Transverse colon (tissue), 4 donors: ENCODE measurements around the gene GGA3. TPM values are rescaled to one million over a fixed set of nuclear protein-coding genes. Genes with fewer than 3 reads are reported as not detected.
"Not testable (repeated sequence)": the region's sequence is repeated elsewhere in the genome, so short reads cannot be mapped to it uniquely, and the experiment has no call there.

ENCODE experiments used
- DNase-seq: peaks from one replicate; pipeline ENCODE4 v3.0.0-alpha.2; 2019
- H3K27ac ChIP-seq, 4 donors: fragments of 200-600 bp; sonication (generic); 2 replicates each; pipeline ENCODE4 v1.5.1; 2016 to 2018; ENCODE audit warnings: inconsistent platforms in 4 of 4
- H3K27me3 ChIP-seq: fragments of 200-600 bp; sonication (generic); 2 replicates; pipeline ENCODE4 v1.5.1; 2017; ENCODE audit warnings: inconsistent platforms
- H3K36me3 ChIP-seq, 4 donors: fragments of 200-600 bp; sonication (generic); 2 replicates each; pipeline ENCODE4 v1.5.1; 2017 to 2019; ENCODE audit warnings: inconsistent platforms in 4 of 4
- H3K4me1 ChIP-seq, 4 donors: fragments of 200-600 bp; sonication (generic); 2 replicates each; pipeline ENCODE4 v1.5.1; 2017 to 2020; ENCODE audit warnings: inconsistent platforms in 4 of 4
- H3K4me3 ChIP-seq, 4 donors: fragments of 200-600 bp; sonication (generic); 1 replicate in 1 of 4; 2 replicates in 3 of 4; pipeline versions ENCODE4 v1.5.1 to v1.6.1; 2017 to 2019; ENCODE audit warnings: inconsistent platforms in 4 of 4
- H3K9me3 ChIP-seq, 2 donors: fragments of 200-600 bp; sonication (generic); 2 replicates each; pipeline ENCODE4 v1.5.1; 2017 to 2019; ENCODE audit warnings: inconsistent platforms in 2 of 2
- EP300 ChIP-seq: sonication (generic); formaldehyde crosslinking; IDR thresholded peaks from one replicate; pipeline ENCODE4 v1.6.1; 2017; ENCODE audit warnings: antibody characterized with exemption, low read depth
- POLR2A ChIP-seq: fragments of 450-650 bp; IDR thresholded peaks from one replicate; pipeline ENCODE4 v1.6.1; 2016; ENCODE audit warnings: antibody characterized with exemption, mild to moderate bottlenecking, moderate library complexity
- POLR2AphosphoS5 ChIP-seq, 3 donors: sonication (generic); formaldehyde crosslinking; IDR thresholded peaks; one replicate each; pipeline ENCODE4 v1.6.1; 2016; ENCODE audit warnings: antibody characterized with exemption in 3 of 3
- WGBS, 2 donors: methylation state at CpG; one replicate each; pipeline ENCODE4 v1.1.5; 2018; ENCODE audit warnings: low coverage in 1 of 2; 5-methylcytosine and 5-hydroxymethylcytosine counted together
- in situ Hi-C, 4 donors: fragments of 200-750 bp; cut with MboI; loops; one replicate each; pipeline versions ENCODE4 v1.15.0 to v1.15.1; 2017; ENCODE audit warnings: low sequenced_read_pairs in 3 of 4, low pct_ligation_motif_present in 1 of 4, low pct_unique_long_range_greater_than_20kb in 1 of 4
- intact Hi-C: fragments of 100-400 bp; cut with DNase I; formaldehyde crosslinking; loops from one replicate; pipeline ENCODE4 v1.15.1; 2023; ENCODE audit warnings: low total_unique reads
- total RNA-seq, 4 donors: library from RNA; depleted of rRNA; stranded (reverse); fragments of >200 nt; gene quantifications; one replicate each; pipeline ENCODE4 v1.1.0, GENCODE V29; 2016
- TF ChIP-seq, protein P1 (sequence below), 5 experiments: fragments of 200-600 bp in 3 of 5; fragments of 450-650 bp in 2 of 5; sonication (generic) in 3 of 5; IDR thresholded peaks; 1 replicate in 2 of 5; 2 replicates in 3 of 5; pipeline ENCODE4 v1.5.1; 2016 to 2017; ENCODE audit warnings: antibody characterized with exemption in 5 of 5, inconsistent platforms in 3 of 5, mild to moderate bottlenecking in 2 of 5, moderate library complexity in 1 of 5

Gene GGA3
- total RNA-seq, 4 donors from 2014 or later = 36.2 to 134 (median 59.0) TPM

- intact Hi-C loops = loop anchor here (10.0 kb wide), 1 partner anchor 134 kb away; no protein-coding TSS in a partner anchor
- no peak overlapping the region for H3K4me3 ChIP-seq
- peaks cover 10 to 28% (median 21%) of the 10 kb centered on the region in 4 donors for H3K4me1 ChIP-seq
- WGBS, 2 donors = 76 to 79% methylated on average over 3 of the region's 3 CpGs
- in situ Hi-C loops = loop anchor here in 1 of 4 donors (10.0 kb wide), 1 partner anchor 94 kb away; no protein-coding TSS in a partner anchor
- H3K36me3 ChIP-seq = peaks cover 0 to 42% (median 18%) of the 10 kb centered on the region in 4 donors
- no peaks in the 10 kb centered on the region for H3K27me3 ChIP-seq
- TF ChIP-seq EP300 (no peak), POLR2A (no peak), POLR2AphosphoS5 (IDR thresholded peaks at IDR 0.05) (no peak)
- TF ChIP-seq, protein P1, sequence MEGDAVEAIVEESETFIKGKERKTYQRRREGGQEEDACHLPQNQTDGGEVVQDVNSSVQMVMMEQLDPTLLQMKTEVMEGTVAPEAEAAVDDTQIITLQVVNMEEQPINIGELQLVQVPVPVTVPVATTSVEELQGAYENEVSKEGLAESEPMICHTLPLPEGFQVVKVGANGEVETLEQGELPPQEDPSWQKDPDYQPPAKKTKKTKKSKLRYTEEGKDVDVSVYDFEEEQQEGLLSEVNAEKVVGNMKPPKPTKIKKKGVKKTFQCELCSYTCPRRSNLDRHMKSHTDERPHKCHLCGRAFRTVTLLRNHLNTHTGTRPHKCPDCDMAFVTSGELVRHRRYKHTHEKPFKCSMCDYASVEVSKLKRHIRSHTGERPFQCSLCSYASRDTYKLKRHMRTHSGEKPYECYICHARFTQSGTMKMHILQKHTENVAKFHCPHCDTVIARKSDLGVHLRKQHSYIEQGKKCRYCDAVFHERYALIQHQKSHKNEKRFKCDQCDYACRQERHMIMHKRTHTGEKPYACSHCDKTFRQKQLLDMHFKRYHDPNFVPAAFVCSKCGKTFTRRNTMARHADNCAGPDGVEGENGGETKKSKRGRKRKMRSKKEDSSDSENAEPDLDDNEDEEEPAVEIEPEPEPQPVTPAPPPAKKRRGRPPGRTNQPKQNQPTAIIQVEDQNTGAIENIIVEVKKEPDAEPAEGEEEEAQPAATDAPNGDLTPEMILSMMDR (IDR thresholded peaks at IDR 0.05) = no peak
- no peak overlapping the region for H3K27ac ChIP-seq
- no peaks in the 10 kb centered on the region for H3K9me3 ChIP-seq
- DNase-seq = no peak
Measured at GRCh38 chr17:75209061-75209460, 52.3 kb downstream of the GGA3 start.

DNA sequence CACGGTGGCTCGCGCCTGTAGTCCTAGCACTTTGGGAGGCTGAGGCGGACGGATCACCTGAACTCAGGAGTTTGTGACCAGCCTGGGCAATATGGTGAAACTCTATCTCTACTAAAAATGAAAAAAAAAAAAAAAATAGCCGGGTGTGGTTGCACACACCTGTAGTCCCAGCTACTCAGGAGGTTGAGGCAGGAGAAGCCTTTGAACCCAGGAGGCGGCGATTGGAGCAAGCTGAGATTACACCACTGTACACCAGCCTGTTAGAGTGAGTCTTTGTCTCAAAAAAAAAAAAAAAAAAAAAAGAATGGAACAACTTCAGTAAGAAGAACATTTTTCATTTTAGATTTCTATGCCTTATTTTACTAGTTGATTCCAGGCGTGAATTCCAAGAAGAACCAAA is 53.2 kb downstream of the GGA3 start:
- no peak overlapping the region for H3K4me3 ChIP-seq
- peaks cover 11 to 30% (median 21%) of the 10 kb centered on the region in 4 donors for H3K4me1 ChIP-seq
- H3K27ac ChIP-seq = no peak overlapping the region
- peaks cover 0 to 33% (median 14%) of the 10 kb centered on the region in 4 donors for H3K36me3 ChIP-seq
- whole genome bisulfite sequencing, 2 donors = 68 to 83% methylated on average over 9 of the region's 9 CpGs
- TF ChIP-seq EP300 (no peak), POLR2AphosphoS5 (IDR thresholded peaks at IDR 0.05) (no peak), POLR2A (no peak)
- TF ChIP-seq, protein P1 (IDR thresholded peaks at IDR 0.05) = no peak
- intact Hi-C loops = loop anchor here (10.0 kb wide), 1 partner anchor 133 kb away; no protein-coding TSS in a partner anchor
- no peak for DNase-seq
- no peaks in the 10 kb centered on the region for H3K27me3 ChIP-seq
- in situ Hi-C loops = loop anchor here in 1 of 4 donors (10.0 kb wide), 1 partner anchor 93 kb away; no protein-coding TSS in a partner anchor
- H3K9me3 ChIP-seq = no peaks in the 10 kb centered on the region

DNA sequence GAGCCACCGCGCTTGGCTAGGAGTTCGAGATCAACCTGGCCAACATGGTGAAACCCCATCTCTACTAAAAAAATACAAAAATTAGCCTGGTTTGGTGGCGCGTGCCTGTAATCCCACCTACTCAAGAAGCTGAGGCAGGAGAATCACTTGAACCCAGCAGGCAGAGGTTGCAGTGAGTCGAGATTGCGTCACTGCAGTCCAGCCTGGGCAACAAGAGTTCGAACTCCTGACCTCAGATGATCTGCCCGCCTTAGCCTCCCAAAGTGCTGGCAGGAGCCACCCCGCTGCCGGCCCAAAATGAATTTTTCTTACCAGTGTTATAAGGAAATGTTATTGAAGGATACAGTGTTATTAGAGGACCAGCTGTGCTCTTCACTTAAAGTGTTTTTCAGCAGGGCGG is 53.6 kb downstream of the GGA3 start:
- intact Hi-C loops = loop anchor here (10.0 kb wide), 1 partner anchor 133 kb away; no protein-coding TSS in a partner anchor
- peaks cover 11 to 30% (median 21%) of the 10 kb centered on the region in 4 donors for H3K4me1 ChIP-seq
- H3K9me3 ChIP-seq = no peaks in the 10 kb centered on the region
- no peak for DNase-seq
- H3K36me3 ChIP-seq = peaks cover 0 to 29% (median 12%) of the 10 kb centered on the region in 4 donors
- 83% methylated on average over 1 to 12 of the region's 12 CpGs for WGBS, 2 donors
- TF ChIP-seq EP300 (no peak), POLR2A (no peak), POLR2AphosphoS5 (IDR thresholded peaks at IDR 0.05) (no peak)
- TF ChIP-seq, protein P1 (IDR thresholded peaks at IDR 0.05) = no peak
- H3K27ac ChIP-seq = no peak overlapping the region
- H3K27me3 ChIP-seq = no peaks in the 10 kb centered on the region
- H3K4me3 ChIP-seq = no peak overlapping the region
- in situ Hi-C loops = loop anchor here in 1 of 4 donors (10.0 kb wide), 1 partner anchor 93 kb away; no protein-coding TSS in a partner anchor

GRCh38 chr17:75207050-75207407 is 54.4 kb downstream of the GGA3 start:
- H3K27ac ChIP-seq, H3K27me3 ChIP-seq, DNase-seq, H3K9me3 ChIP-seq: not testable (repeated sequence)
- in situ Hi-C loops = loop anchor here in 1 of 4 donors (10.0 kb wide), 1 partner anchor 92 kb away; no protein-coding TSS in a partner anchor
- H3K36me3 ChIP-seq = peaks cover 0 to 23% (median 10%) of the 10 kb centered on the region in 4 donors
- H3K4me1 ChIP-seq = peaks cover 11 to 31% (median 21%) of the 10 kb centered on the region in 4 donors
- WGBS, 2 donors = 80 to 100% methylated on average over 2 to 8 of the region's 8 CpGs
- H3K4me3 ChIP-seq = peak overlapping the region in 1 of 4 donors; percentile 88
- intact Hi-C loops = loop anchor here (10.0 kb wide), 1 partner anchor 132 kb away; no protein-coding TSS in a partner anchor
